Astrocyte of the spinal cord (primary cell): ENCODE results near the gene R3HDM1.

Experiments used
- DNase-seq: peaks from one replicate; pipeline ENCODE4 v3.0.0; 2011; ENCODE audit warnings: low read depth, low spot score
- H3K4me3 ChIP-seq: 2 replicates; pipeline ENCODE4 v1.5.1; 2011; ENCODE audit warnings: low read depth, mild to moderate bottlenecking, low read length, moderate library complexity
- CTCF ChIP-seq: IDR thresholded peaks from 2 replicates; pipeline ENCODE4 v1.5.1; 2012; ENCODE audit warnings: low read depth, mild to moderate bottlenecking, low read length, inconsistent platforms
- in situ Hi-C: cut with HindIII; loops from 2 replicates; pipeline ENCODE4 v1.10.0; 2017; ENCODE audit warnings: low sequenced_read_pairs

The R3HDM1 gene

GRCh38 chr2:135546436-135546835 is 15.2 kb downstream of the R3HDM1 start:
- no peak for DNase-seq
- in situ Hi-C loops = no loop called here
- no peak overlapping the region for H3K4me3 ChIP-seq
- no peak for TF ChIP-seq CTCF

GRCh38 chr2:135547311-135547710 is 16.0 kb downstream of the R3HDM1 start:
- H3K4me3 ChIP-seq = no peak overlapping the region
- DNase-seq = no peak
- TF ChIP-seq CTCF = no peak
- in situ Hi-C loops = no loop called here

- H3K4me3 ChIP-seq = no peak overlapping the region
- in situ Hi-C loops = no loop called here
- DNase-seq = no peak
- no peak for TF ChIP-seq CTCF
These were observed 20.1 kb downstream of the R3HDM1 start for GRCh38 chr2:135551356-135551755.

- no peak for TF ChIP-seq CTCF
- in situ Hi-C loops = no loop called here
- DNase-seq = no peak
- no peak overlapping the region for H3K4me3 ChIP-seq
These were observed 21.6 kb downstream of the R3HDM1 start for GRCh38 chr2:135552887-135553286.

GRCh38 chr2:135555311-135555710 is 24.0 kb downstream of the R3HDM1 start:
- in situ Hi-C loops = no loop called here

GRCh38 chr2:135557530-135557929 is 26.2 kb downstream of the R3HDM1 start:
- in situ Hi-C loops = no loop called here
- DNase-seq = no peak
- no peak for TF ChIP-seq CTCF
- H3K4me3 ChIP-seq = no peak overlapping the region

More at GRCh38 chr2:135555311-135555710, 24.0 kb downstream of the R3HDM1 start:
- H3K4me3 ChIP-seq = no peak overlapping the region
- no peak for TF ChIP-seq CTCF
- DNase-seq = no peak

- DNase-seq = no peak
- no peak for TF ChIP-seq CTCF
- in situ Hi-C loops = no loop called here
- H3K4me3 ChIP-seq = no peak overlapping the region
These were observed 30.6 kb downstream of the R3HDM1 start for GRCh38 chr2:135561925-135562324.
